OCI-LY3 (cell line): ENCODE data around the gene TGM5.
A peak's percentile ranks its signal among the peaks of the same experiment; 100 is the strongest.

Source experiments
- H2AFZ ChIP-seq: fragments of 200-600, 300-600 bp; shearing (Covaris generic); 2 replicates; pipeline ENCODE4 v1.6.0; 2014; ENCODE audit warnings: antibody characterized with exemption, low read depth, low read length
- H3K27ac ChIP-seq: fragments of 200-600, 300-600 bp; sonication (generic); 2 replicates; pipeline ENCODE4 v1.5.1; 2014; ENCODE audit warnings: mild to moderate bottlenecking, low read length, moderate library complexity, mixed read lengths
- H3K27me3 ChIP-seq: fragments of 200-600, 300-600 bp; sonication (generic); 2 replicates; pipeline ENCODE4 v1.6.1; 2014; ENCODE audit warnings: low read depth, low read length, mixed read lengths
- H3K36me3 ChIP-seq: fragments of 200-600, 300-600 bp; sonication (generic); replicated peaks from 2 replicates; pipeline ENCODE3; 2014; ENCODE audit warnings: low read depth, low read length, mixed read lengths
- H3K4me1 ChIP-seq: fragments of 300-600, 200-600 bp; sonication (generic); 2 replicates; pipeline ENCODE4 v1.6.1; 2014; ENCODE audit warnings: low read length, mixed read lengths
- H3K4me2 ChIP-seq: fragments of 200-600, 300-600 bp; sonication (generic); 2 replicates; pipeline ENCODE4 v1.6.1; 2014; ENCODE audit warnings: low read length, mixed read lengths
- H3K4me3 ChIP-seq: fragments of 300-600, 200-600 bp; sonication (generic); 2 replicates; pipeline ENCODE4 v1.5.1; 2014; ENCODE audit warnings: antibody characterized with exemption, mild to moderate bottlenecking, low read length, moderate library complexity
- H3K79me2 ChIP-seq: fragments of 300-600, 200-600 bp; shearing (Covaris generic); 2 replicates; pipeline ENCODE4 v1.6.1; 2014; ENCODE audit warnings: mild to moderate bottlenecking, low read length, mixed read lengths
- H3K9ac ChIP-seq: fragments of 300-600, 200-600 bp; shearing (Covaris generic); 2 replicates; pipeline ENCODE4 v1.6.0; 2014; ENCODE audit warnings: mild to moderate bottlenecking, low read length, moderate library complexity
- H3K9me3 ChIP-seq: fragments of 200-600, 300-600 bp; shearing (Covaris generic); 2 replicates; pipeline ENCODE4 v1.6.1; 2014; ENCODE audit warnings: low read length, mixed read lengths; ENCODE audit not compliant: insufficient read depth
- H4K20me1 ChIP-seq: fragments of 200-600, 300-600 bp; sonication (generic); 2 replicates; pipeline ENCODE4 v1.6.1; 2016; ENCODE audit warnings: low read length, mixed read lengths; ENCODE audit not compliant: insufficient read depth
- EZH2phosphoT487 ChIP-seq: fragments of 200-600 bp; shearing (Covaris generic); IDR thresholded peaks from 2 replicates; pipeline ENCODE4 v1.6.1; 2018; ENCODE audit warnings: antibody characterized with exemption, mixed run types, low read depth
- TF ChIP-seq, protein P1 (sequence below): fragments of 200-600, 300-600 bp; sonication (generic); IDR thresholded peaks from 2 replicates; pipeline ENCODE4 v1.5.1; 2014; ENCODE audit warnings: antibody characterized with exemption, low read length, low read depth

Gene TGM5

GRCh38 chr15:43189296-43189695 is 77.4 kb downstream of the TGM5 start:
- Histone ChIP-seq H3K4me1 (peaks cover 24% of the 10 kb centered on the region), H3K36me3 (peaks cover 28% of the 10 kb centered on the region), H3K9ac (no peak overlapping the region), H2AFZ (no peak overlapping the region), H3K9me3 (no peaks in the 10 kb centered on the region), H3K27ac (no peak overlapping the region), H3K27me3 (no peaks in the 10 kb centered on the region), H3K79me2 (peaks cover 11% of the 10 kb centered on the region), H3K4me3 (no peak overlapping the region), H3K4me2 (no peak overlapping the region), H4K20me1 (no peaks in the 10 kb centered on the region)
- no peak for TF ChIP-seq EZH2phosphoT487
- TF ChIP-seq, protein P1, sequence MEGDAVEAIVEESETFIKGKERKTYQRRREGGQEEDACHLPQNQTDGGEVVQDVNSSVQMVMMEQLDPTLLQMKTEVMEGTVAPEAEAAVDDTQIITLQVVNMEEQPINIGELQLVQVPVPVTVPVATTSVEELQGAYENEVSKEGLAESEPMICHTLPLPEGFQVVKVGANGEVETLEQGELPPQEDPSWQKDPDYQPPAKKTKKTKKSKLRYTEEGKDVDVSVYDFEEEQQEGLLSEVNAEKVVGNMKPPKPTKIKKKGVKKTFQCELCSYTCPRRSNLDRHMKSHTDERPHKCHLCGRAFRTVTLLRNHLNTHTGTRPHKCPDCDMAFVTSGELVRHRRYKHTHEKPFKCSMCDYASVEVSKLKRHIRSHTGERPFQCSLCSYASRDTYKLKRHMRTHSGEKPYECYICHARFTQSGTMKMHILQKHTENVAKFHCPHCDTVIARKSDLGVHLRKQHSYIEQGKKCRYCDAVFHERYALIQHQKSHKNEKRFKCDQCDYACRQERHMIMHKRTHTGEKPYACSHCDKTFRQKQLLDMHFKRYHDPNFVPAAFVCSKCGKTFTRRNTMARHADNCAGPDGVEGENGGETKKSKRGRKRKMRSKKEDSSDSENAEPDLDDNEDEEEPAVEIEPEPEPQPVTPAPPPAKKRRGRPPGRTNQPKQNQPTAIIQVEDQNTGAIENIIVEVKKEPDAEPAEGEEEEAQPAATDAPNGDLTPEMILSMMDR, result no peak

DNA sequence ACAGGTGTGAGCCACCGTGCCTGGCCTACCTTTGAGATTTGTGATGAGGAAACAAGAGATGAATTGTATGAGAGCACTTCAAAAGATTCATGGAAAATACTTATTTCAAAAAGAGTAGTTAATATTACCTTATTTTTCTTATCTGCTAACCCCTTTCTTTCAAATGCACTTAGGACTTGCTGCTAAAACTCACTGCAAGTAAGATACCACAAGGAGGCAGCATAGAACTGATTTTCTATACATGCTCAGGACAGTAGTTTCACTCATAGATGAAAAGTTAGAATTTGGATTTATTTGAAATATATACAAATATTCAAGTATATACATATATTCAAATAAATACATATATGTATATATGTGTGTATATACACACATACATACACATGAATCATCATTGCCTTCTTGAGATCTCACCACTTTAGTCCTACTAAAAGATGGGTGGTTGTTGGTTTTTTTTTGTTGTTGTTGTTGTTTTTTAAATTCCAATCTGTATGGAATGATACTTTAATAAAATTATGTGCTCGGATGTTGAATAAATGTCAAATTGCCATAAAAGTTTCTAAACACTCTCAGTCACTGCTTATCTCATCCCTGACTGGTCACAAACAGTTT is 79.1 kb downstream of the TGM5 start:
- TF ChIP-seq EZH2phosphoT487, result no peak
- TF ChIP-seq, protein P1, result peak; percentile 67
- Histone ChIP-seq H3K27me3 (no peaks in the 10 kb centered on the region), H3K9me3 (no peaks in the 10 kb centered on the region), H4K20me1 (no peaks in the 10 kb centered on the region), H3K36me3 (peaks cover 24% of the 10 kb centered on the region), H3K79me2 (peaks cover 11% of the 10 kb centered on the region), H2AFZ (no peak overlapping the region), H3K4me1 (peaks cover 17% of the 10 kb centered on the region), H3K9ac (no peak overlapping the region), H3K4me2 (no peak overlapping the region), H3K27ac (no peak overlapping the region), H3K4me3 (no peak overlapping the region)

DNA sequence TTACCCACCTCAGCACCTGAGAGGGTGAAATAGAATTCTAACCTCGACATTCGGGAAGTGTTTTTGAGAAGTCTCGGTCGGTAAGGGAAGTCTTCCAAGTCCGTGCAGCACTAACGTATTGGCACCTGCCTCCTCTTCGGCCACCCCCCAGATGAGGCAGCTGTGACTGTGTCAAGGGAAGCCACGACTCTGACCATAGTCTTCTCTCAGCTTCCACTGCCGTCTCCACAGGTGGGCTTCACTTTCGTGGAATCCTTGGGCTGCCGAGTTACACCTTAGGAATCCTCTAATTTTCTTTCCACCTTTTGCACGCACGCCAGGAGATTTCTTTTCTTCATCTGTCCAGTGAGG is 80.8 kb downstream of the TGM5 start:
- Histone ChIP-seq H3K4me2 (peak overlapping the region; percentile 88), H3K27ac (peak overlapping the region; percentile 68), H3K9me3 (no peaks in the 10 kb centered on the region)

DNA sequence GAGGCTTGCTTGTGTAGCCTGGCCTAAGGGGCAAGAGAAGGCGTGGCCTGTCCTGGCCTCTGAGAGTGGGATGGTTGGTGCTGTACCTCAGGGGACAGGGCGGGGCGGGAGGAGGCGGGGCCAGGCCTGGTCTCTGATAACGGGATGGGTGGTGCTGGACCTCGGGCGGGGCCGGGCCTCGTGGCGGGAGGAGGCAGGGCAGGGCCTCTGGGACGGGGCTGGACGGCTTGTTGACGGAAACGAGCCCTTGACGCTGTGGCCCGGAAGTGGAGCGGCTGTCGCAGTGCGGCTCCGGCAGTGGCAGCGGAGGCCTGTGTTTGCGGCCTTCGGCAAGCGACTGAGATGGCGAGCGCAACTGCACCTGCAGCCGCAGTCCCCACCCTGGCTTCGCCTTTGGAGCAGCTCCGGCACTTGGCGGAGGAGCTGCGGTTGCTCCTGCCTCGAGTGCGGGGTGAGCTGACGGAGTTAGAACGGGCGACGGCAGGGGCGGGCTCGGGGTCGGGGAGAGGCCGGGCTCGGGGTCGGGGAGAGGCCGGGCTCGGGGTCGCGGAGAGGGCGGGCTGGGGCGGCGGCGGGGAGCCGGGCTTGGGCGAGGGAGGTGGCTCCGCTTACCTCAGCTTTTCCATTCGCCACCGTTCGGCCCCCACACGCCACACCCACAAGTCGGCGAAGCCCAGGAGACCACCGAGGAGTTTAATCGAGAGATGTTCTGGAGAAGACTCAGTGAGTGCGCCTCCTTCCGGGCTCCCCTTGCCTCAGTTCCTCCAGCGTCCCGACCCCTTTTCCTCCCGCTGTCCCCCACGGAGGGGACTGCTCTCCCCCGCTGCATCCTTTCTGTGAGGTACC is 81.3 kb downstream of the TGM5 start, which contains the start of gene CCNDBP1:
CCNDBP1 (plus strand) TSS at position 247 of the 846 bp plus-strand sequence; CDS start at position 343, 96 bp downstream.
- TF ChIP-seq, protein P1, result peak; percentile 52
- no peak for TF ChIP-seq EZH2phosphoT487
- Histone ChIP-seq H3K4me3 (peak within 1 kb of the TSS; percentile 90), H3K27ac (peak within 1 kb of the TSS; percentile 68), H3K36me3 (peaks cover 16% of the 10 kb centered on the region), H3K79me2 (peaks cover 11% of the 10 kb centered on the region), H2AFZ (peak within 1 kb of the TSS; percentile 50), H3K9me3 (no peaks in the 10 kb centered on the region), H3K4me2 (peak within 1 kb of the TSS; percentile 88), H4K20me1 (no peaks in the 10 kb centered on the region), H3K27me3 (no peaks in the 10 kb centered on the region), H3K4me1 (peaks cover 5% of the 10 kb centered on the region), H3K9ac (peak within 1 kb of the TSS; percentile 79)

More for the DNA sequence above, 80.8 kb downstream of the TGM5 start:
- Histone ChIP-seq H3K4me3 (peak overlapping the region; percentile 90), H3K36me3 (peaks cover 16% of the 10 kb centered on the region), H3K79me2 (peaks cover 11% of the 10 kb centered on the region), H2AFZ (peak overlapping the region; percentile 50), H4K20me1 (no peaks in the 10 kb centered on the region), H3K4me1 (peaks cover 5% of the 10 kb centered on the region), H3K9ac (peak overlapping the region; percentile 79), H3K27me3 (no peaks in the 10 kb centered on the region)
- TF ChIP-seq EZH2phosphoT487, result no peak
- TF ChIP-seq, protein P1, result no peak
